ENCODE measurements around the gene VASH2.

DNA sequence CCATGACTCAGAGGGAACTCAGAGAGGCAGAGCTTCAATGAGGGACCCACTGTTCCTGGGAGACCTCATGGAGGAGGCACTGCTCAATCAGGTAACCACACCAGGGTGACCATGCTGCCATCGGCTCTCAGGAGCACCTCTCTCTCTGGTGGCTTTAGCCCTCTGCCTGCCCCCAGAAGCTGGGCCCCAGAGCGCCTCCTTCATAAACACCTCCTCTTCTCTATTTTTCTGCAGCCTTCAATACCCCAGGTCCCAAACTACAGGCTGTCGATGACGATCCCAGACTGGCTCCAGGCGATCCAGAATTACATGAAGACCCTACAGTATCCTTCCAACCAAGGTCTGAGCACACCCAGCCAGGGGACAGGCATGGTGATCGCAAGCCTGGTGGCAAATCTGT lies 10.6 kb downstream of the VASH2 start:
- TF ChIP-seq EP300 (IDR thresholded peaks at IDR 0.05) (no peak), POLR2A (IDR thresholded peaks at IDR 0.05) (no peak)
- TF ChIP-seq, protein P1, sequence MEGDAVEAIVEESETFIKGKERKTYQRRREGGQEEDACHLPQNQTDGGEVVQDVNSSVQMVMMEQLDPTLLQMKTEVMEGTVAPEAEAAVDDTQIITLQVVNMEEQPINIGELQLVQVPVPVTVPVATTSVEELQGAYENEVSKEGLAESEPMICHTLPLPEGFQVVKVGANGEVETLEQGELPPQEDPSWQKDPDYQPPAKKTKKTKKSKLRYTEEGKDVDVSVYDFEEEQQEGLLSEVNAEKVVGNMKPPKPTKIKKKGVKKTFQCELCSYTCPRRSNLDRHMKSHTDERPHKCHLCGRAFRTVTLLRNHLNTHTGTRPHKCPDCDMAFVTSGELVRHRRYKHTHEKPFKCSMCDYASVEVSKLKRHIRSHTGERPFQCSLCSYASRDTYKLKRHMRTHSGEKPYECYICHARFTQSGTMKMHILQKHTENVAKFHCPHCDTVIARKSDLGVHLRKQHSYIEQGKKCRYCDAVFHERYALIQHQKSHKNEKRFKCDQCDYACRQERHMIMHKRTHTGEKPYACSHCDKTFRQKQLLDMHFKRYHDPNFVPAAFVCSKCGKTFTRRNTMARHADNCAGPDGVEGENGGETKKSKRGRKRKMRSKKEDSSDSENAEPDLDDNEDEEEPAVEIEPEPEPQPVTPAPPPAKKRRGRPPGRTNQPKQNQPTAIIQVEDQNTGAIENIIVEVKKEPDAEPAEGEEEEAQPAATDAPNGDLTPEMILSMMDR (IDR thresholded peaks at IDR 0.05), result no peak
